ENCODE measurements around the gene PRKAR2B.

PRKAR2B gene

GRCh38 chr7:107181172-107181571, 136.7 kb downstream of the PRKAR2B start:
- no peak for DNase-seq (ENCODE audit: low spot score)
- in situ Hi-C loops (cut with MboI; ENCODE audit: low pct_unique_long_range_greater_than_20kb, low sequenced_read_pairs, unreplicated experiment): loop anchor here (25.0 kb wide), 1 partner anchor 556 kb away; the partner anchor contains the start of gene CBLL1
- TF ChIP-seq CTCF (IDR thresholded peaks at IDR 0.05; ENCODE audit: extremely low read depth, insufficient read depth, missing control alignments): no peak

GRCh38 chr7:107185716-107186115, 141.2 kb downstream of the PRKAR2B start:
- no peak for TF ChIP-seq CTCF (IDR thresholded peaks at IDR 0.05; ENCODE audit: extremely low read depth, insufficient read depth, missing control alignments)
- no peak for DNase-seq (ENCODE audit: low spot score)
- in situ Hi-C loops (cut with MboI; ENCODE audit: low pct_unique_long_range_greater_than_20kb, low sequenced_read_pairs, unreplicated experiment): loop anchor here (25.0 kb wide), 1 partner anchor 552 kb away; the partner anchor contains the start of gene CBLL1

GRCh38 chr7:107186240-107186639, 141.7 kb downstream of the PRKAR2B start:
- in situ Hi-C loops (cut with MboI; ENCODE audit: low pct_unique_long_range_greater_than_20kb, low sequenced_read_pairs, unreplicated experiment): loop anchor here (25.0 kb wide), 1 partner anchor 551 kb away; the partner anchor contains the start of gene CBLL1
- no peak for DNase-seq (ENCODE audit: low spot score)
- TF ChIP-seq CTCF (IDR thresholded peaks at IDR 0.05; ENCODE audit: extremely low read depth, insufficient read depth, missing control alignments): no peak

GRCh38 chr7:107187774-107188173, 143.3 kb downstream of the PRKAR2B start:
- in situ Hi-C loops (cut with MboI; ENCODE audit: low pct_unique_long_range_greater_than_20kb, low sequenced_read_pairs, unreplicated experiment): loop anchor here (25.0 kb wide), 1 partner anchor 550 kb away; the partner anchor contains the start of gene CBLL1
- no peak for TF ChIP-seq CTCF (IDR thresholded peaks at IDR 0.05; ENCODE audit: extremely low read depth, insufficient read depth, missing control alignments)
- DNase-seq (ENCODE audit: low spot score): no peak

GRCh38 chr7:107190090-107190489, 145.6 kb downstream of the PRKAR2B start:
- no peak for TF ChIP-seq CTCF (IDR thresholded peaks at IDR 0.05; ENCODE audit: extremely low read depth, insufficient read depth, missing control alignments)
- in situ Hi-C loops (cut with MboI; ENCODE audit: low pct_unique_long_range_greater_than_20kb, low sequenced_read_pairs, unreplicated experiment): loop anchor here (25.0 kb wide), 1 partner anchor 547 kb away; the partner anchor contains the start of gene CBLL1
- DNase-seq (ENCODE audit: low spot score): no peak

- no peak for TF ChIP-seq CTCF (IDR thresholded peaks at IDR 0.05; ENCODE audit: extremely low read depth, insufficient read depth, missing control alignments)
- no peak for DNase-seq (ENCODE audit: low spot score)
- in situ Hi-C loops (cut with MboI; ENCODE audit: low pct_unique_long_range_greater_than_20kb, low sequenced_read_pairs, unreplicated experiment): loop anchor here (25.0 kb wide), 1 partner anchor 543 kb away; the partner anchor contains the start of gene CBLL1
These were observed 149.5 kb downstream of the PRKAR2B start for GRCh38 chr7:107194052-107194451.

Measured in GM13977 (cell line).